GM12891 (cell line): ENCODE data around the gene NEMP1.

Experiments
- PAX5 ChIP-seq: IDR thresholded peaks from 2 replicates; pipeline ENCODE4 v1.6.1; 2011; ENCODE audit warnings: low read length, moderate library complexity, mild to moderate bottlenecking; ENCODE audit not compliant: insufficient read depth, severe bottlenecking
- POLR2A ChIP-seq: IDR thresholded peaks from 2 replicates; pipeline ENCODE4 v1.6.1; 2011; ENCODE audit warnings: low read depth, low read length, control low read depth
- POLR2AphosphoS5 ChIP-seq: IDR thresholded peaks from 2 replicates; pipeline ENCODE4 v1.6.1; 2011; ENCODE audit warnings: low read depth, low read length, control low read depth
- TAF1 ChIP-seq: IDR thresholded peaks from 2 replicates; pipeline ENCODE4 v1.6.1; 2011; ENCODE audit warnings: low read depth, low read length, control low read depth

DNA sequence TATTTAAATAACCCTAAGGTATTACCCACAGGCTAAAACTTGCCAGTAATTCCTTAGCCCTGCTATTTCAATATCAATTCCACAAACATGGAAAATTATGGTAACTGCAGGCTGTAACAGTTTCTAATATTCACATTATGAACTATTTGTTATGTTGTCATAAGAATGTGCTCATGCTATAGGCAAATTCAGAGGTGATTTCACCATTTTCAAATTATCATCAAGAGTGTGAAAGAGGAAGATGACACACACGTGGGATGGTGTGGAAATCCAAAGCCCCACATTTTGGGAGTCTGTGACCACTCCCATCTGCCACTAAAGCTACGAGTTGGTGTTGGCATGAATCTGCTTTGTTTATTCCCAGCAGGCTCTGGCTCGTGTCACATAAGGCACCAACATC, 22.8 kb downstream of the NEMP1 start:
- TF ChIP-seq TAF1, result no peak
- TF ChIP-seq POLR2A, result no peak
- TF ChIP-seq POLR2AphosphoS5, result no peak
- no peak for TF ChIP-seq PAX5
